Epithelial cell of esophagus (primary cell): ENCODE data around the gene RAP1GDS1.
"Not testable (repeated sequence)": the region's sequence is repeated elsewhere in the genome, so short reads cannot be mapped to it uniquely, and the experiment has no call there.

ENCODE experiments used
- DNase-seq: peaks from one replicate; pipeline ENCODE4 v3.0.0; 2010; ENCODE audit warnings: low read depth
- H3K4me3 ChIP-seq: 2 replicates; pipeline ENCODE4 v1.5.1; 2011; ENCODE audit warnings: mild to moderate bottlenecking, low read length, control low read depth
- TF ChIP-seq, protein P1 (sequence below): IDR thresholded peaks from 2 replicates; pipeline ENCODE4 v1.5.1; 2011; ENCODE audit warnings: low read depth, mild to moderate bottlenecking, low read length, control low read depth, inconsistent platforms; ENCODE audit not compliant: insufficient read depth; ENCODE audit errors: missing control alignments

The RAP1GDS1 gene

DNA sequence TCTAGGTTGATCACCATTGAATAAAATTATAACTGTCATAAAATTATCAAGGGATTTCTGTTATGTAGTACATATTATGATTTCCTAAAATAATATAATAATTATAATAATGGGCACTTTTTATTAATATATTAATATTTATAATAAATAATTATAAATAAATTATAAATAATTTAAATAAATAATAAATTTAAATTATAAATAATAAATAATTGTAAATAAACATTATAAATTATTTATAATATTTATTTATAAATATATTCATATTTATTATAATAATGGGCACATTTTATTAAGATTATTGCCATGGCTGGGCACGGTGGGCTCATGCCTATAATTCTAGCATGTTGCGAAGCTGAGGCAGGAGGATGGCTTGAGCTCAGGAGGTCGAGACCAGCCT is 24.5 kb downstream of the RAP1GDS1 start:
- TF ChIP-seq, protein P1, sequence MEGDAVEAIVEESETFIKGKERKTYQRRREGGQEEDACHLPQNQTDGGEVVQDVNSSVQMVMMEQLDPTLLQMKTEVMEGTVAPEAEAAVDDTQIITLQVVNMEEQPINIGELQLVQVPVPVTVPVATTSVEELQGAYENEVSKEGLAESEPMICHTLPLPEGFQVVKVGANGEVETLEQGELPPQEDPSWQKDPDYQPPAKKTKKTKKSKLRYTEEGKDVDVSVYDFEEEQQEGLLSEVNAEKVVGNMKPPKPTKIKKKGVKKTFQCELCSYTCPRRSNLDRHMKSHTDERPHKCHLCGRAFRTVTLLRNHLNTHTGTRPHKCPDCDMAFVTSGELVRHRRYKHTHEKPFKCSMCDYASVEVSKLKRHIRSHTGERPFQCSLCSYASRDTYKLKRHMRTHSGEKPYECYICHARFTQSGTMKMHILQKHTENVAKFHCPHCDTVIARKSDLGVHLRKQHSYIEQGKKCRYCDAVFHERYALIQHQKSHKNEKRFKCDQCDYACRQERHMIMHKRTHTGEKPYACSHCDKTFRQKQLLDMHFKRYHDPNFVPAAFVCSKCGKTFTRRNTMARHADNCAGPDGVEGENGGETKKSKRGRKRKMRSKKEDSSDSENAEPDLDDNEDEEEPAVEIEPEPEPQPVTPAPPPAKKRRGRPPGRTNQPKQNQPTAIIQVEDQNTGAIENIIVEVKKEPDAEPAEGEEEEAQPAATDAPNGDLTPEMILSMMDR = no peak
- H3K4me3 ChIP-seq = no peak overlapping the region
- DNase-seq = no peak

DNA sequence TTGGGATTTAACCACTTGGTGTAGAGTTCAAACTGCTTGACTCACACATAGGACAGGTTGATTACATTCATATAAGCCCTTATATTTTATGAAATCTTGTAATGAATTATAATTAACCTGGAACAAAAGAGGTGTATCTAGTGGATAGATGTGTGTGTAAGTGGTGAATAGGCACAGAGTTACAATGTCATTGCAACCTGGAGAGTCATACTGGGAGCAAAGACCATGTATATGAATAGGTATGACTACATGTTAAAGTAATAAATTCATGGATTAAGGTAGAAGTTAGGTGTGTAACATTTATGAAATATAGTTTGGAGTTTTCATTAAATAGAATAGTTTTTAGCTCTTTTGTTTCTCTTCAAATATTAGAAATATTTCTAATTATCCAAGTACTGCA is 26.1 kb downstream of the RAP1GDS1 start:
- no peak for DNase-seq
- TF ChIP-seq, protein P1 = no peak
- H3K4me3 ChIP-seq = no peak overlapping the region

GRCh38 chr4:98288671-98289070 is 27.5 kb downstream of the RAP1GDS1 start:
- not testable (repeated sequence) for H3K4me3 ChIP-seq, DNase-seq

DNA sequence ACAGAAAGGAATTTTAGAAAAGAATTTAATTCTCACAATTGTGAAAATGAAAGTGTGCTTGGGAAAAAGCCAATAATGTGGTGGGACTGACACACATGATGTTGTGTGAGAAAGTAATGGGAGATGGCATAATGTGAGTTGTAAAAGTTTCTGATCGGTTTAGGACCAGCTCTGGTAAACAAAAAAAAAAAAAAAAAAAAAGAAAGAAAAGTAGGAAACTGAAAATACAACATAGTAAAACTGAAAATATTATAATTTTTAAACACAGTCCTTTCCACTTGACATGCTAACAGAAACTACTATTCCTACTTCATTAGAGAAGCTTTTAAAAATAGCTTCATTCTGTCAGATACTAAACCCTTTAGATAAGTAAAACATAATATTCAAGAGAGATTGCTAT is 28.2 kb downstream of the RAP1GDS1 start:
- TF ChIP-seq, protein P1 = no peak
- no peak overlapping the region for H3K4me3 ChIP-seq
- no peak for DNase-seq

DNA sequence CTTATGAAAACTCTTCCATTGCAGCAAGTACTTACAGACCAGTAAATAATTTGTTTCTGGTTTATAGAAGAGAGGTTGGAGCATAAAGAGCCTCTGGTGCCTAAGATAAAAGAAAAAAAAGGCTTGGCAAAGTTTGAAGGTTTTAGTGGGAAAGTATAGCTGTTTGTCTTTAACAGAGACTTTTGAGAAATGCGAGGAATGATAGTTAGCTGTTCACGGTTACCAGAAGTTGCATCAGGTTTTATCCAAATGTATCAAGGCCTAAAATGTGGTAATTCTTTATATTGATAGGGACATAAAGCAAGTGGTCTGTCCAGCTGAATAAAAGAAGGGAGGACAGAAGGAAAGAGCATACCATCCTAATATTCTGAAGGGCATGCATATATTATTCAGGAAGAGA is 29.3 kb downstream of the RAP1GDS1 start:
- no peak overlapping the region for H3K4me3 ChIP-seq
- DNase-seq = no peak
- TF ChIP-seq, protein P1 = no peak

DNA sequence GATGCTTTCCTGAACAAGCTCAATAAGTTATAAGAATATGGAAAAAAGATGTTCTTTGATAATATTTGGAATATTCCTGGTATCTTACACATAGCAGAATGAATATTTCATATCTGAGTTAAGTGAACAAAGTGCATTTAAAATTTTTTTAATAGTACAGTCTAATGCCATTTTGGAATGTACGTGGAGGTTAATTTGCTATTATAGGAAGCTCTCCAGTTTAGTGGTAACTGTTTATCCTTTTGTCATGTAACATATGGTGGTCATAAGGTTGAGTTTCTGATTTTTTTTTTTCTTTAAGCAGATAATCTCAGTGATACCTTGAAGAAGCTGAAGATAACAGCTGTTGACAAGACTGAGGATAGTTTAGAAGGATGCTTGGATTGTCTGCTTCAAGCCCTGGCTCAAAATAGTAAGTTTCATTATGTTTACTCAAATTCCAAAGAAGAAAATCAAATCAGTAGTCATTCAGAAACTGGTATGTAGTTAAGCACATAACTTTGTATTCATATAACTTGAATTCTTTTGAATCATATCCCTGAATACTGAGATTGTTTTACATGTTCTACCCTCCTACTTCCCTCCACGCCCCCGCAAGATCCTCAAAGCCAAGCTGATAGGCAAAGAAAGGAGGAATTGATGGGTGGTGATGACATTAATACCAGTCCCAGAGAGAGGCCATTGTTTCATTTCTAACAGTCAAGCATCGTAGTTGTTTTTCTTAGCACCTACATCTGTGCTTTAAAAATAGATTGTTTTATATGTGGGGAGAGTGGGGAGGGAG is 32.1 kb downstream of the RAP1GDS1 start:
- no peak overlapping the region for H3K4me3 ChIP-seq
- DNase-seq = no peak
- TF ChIP-seq, protein P1 = no peak

DNA sequence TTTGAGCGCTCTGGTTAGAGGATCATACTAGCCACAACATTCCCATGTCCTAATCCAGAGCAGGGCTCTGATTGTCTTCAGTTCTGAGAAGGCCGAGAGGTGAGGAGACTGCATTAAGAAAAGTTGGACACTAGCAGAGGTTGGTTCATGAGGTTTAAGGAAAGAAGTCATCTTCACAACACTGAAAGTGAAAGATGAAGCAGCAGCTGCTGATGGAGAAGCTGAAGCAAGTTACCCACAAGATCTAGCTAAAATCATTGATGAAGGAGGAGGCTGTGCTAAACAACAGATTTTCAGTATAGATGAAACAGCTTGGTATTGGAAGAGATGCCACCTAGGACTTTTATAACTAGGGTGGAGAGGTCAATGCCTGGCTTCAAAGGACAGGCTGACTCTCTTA is 36.8 kb downstream of the RAP1GDS1 start:
- H3K4me3 ChIP-seq = no peak overlapping the region
- DNase-seq = no peak
- TF ChIP-seq, protein P1 = no peak
